Colonic mucosa (tissue), 4 donors: ENCODE data around the gene ADAMTS2. TPM values are rescaled to one million over a fixed set of nuclear protein-coding genes. Genes with fewer than 3 reads are reported as not detected.

Experiments
- DNase-seq: peaks from one replicate; pipeline ENCODE4 v3.0.0-alpha.2; 2020
- H3K27ac ChIP-seq: fragments of 200-600 bp; one replicate; pipeline ENCODE4 v1.8.0; 2021
- H3K27me3 ChIP-seq: fragments of 200-600 bp; one replicate; pipeline ENCODE4 v1.8.0; 2021
- H3K36me3 ChIP-seq: fragments of 200-600 bp; one replicate; pipeline ENCODE4 v1.8.0; 2021
- H3K4me1 ChIP-seq: fragments of 200-600 bp; one replicate; pipeline ENCODE4 v1.8.0; 2021; ENCODE audit warnings: mild to moderate bottlenecking
- H3K4me3 ChIP-seq: fragments of 200-600 bp; one replicate; pipeline ENCODE4 v1.8.0; 2021
- H3K9ac ChIP-seq, 2 donors: one replicate each; pipeline ENCODE4 v1.7.0; 2013; ENCODE audit warnings: control low read depth in 2 of 2, low read depth in 2 of 2, low read length in 2 of 2
- H3K9me3 ChIP-seq: fragments of 200-600 bp; one replicate; pipeline ENCODE4 v1.8.0; 2021
- intact Hi-C: fragments of 100-400 bp; cut with DNase I; formaldehyde crosslinking; loops from one replicate; pipeline ENCODE4 v1.14.1; 2022
- total RNA-seq, 2 donors: library from RNA; stranded (reverse); fragmentation: NEBNext Ultra II Directional in 1 of 2; extraction: Animal tissue kit (Norgen Biotek cat#: 25700) in 1 of 2; gene quantifications; one replicate each; pipeline ENCODE4 v1.2.1, GENCODE V29; 2021
- TF ChIP-seq, protein P1 (sequence below): fragments of 200-600 bp; IDR thresholded peaks from one replicate; pipeline ENCODE4 v1.8.0; 2022; ENCODE audit warnings: antibody characterized with exemption, mild to moderate bottlenecking
- donor health status: healthy.
- donor health status: DM: no; HTN: no; CAD: no.
- donor health status: DM: no; HTN: no; CAD: no.

The ADAMTS2 gene
- total RNA-seq, 2 donors from 2014 or later: 2.9 to 4.0 TPM

DNA sequence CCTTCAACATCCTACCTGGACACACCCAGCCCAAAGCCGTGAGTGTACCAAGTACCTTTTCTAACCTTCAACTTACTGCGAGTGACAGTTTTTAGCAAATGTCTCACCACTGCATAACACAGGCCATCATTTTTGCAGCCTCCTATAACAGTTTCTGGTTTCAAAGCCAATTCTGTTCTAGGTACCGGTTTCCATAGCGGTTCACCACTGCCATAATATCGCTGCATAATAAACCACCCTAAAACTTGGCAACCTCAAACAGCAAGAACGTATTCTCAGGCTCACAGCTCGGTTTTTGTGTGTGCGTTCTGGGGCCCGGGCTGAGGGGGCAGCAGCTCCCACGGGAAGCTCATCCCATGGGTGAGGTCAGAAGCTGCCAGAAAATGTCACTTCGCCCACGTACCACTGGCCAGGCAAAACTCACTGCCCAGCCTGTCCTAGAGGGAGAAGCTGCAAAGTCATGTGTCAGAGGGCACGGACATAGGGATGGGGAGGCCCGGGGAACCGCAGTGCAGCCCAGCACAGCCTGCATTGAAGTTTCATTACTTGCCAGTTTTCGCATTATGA is 15.9 kb upstream of the ADAMTS2 start:
- intact Hi-C loops: no loop called here
- no peak for DNase-seq
- Histone ChIP-seq H3K9ac (no peak overlapping the region), H3K27me3 (no peaks in the 10 kb centered on the region), H3K36me3 (no peaks in the 10 kb centered on the region), H3K4me3 (no peak overlapping the region), H3K9me3 (no peaks in the 10 kb centered on the region), H3K27ac (no peak overlapping the region), H3K4me1 (no peaks in the 10 kb centered on the region)
- TF ChIP-seq, protein P1, sequence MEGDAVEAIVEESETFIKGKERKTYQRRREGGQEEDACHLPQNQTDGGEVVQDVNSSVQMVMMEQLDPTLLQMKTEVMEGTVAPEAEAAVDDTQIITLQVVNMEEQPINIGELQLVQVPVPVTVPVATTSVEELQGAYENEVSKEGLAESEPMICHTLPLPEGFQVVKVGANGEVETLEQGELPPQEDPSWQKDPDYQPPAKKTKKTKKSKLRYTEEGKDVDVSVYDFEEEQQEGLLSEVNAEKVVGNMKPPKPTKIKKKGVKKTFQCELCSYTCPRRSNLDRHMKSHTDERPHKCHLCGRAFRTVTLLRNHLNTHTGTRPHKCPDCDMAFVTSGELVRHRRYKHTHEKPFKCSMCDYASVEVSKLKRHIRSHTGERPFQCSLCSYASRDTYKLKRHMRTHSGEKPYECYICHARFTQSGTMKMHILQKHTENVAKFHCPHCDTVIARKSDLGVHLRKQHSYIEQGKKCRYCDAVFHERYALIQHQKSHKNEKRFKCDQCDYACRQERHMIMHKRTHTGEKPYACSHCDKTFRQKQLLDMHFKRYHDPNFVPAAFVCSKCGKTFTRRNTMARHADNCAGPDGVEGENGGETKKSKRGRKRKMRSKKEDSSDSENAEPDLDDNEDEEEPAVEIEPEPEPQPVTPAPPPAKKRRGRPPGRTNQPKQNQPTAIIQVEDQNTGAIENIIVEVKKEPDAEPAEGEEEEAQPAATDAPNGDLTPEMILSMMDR: no peak

DNA sequence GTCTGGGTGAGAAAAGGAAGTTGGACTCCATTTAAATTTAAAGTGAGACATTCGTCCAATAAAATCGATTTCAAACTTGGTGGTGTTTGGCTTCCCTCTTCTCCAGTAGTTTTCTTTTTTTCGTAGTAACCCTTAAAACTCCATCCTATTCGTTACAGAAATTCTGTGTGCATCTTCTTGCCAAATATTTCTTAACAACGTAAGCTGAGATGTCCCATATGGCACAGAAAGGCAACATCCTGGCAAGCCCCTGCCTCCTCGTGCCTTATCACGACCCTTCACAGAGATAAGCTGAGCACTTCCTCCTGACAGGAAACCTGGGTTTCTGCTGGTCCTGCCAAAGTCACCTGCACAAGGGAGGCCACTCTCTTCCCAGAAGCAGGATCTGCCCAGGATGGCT is 11.8 kb upstream of the ADAMTS2 start:
- H3K36me3 ChIP-seq: no peaks in the 10 kb centered on the region
- no peaks in the 10 kb centered on the region for H3K4me1 ChIP-seq
- intact Hi-C loops: no loop called here
- H3K27ac ChIP-seq: no peak overlapping the region
- no peaks in the 10 kb centered on the region for H3K27me3 ChIP-seq
- H3K4me3 ChIP-seq: no peak overlapping the region
- no peak for DNase-seq
- H3K9ac ChIP-seq: no peak overlapping the region
- TF ChIP-seq, protein P1: no peak
- H3K9me3 ChIP-seq: no peaks in the 10 kb centered on the region

DNA sequence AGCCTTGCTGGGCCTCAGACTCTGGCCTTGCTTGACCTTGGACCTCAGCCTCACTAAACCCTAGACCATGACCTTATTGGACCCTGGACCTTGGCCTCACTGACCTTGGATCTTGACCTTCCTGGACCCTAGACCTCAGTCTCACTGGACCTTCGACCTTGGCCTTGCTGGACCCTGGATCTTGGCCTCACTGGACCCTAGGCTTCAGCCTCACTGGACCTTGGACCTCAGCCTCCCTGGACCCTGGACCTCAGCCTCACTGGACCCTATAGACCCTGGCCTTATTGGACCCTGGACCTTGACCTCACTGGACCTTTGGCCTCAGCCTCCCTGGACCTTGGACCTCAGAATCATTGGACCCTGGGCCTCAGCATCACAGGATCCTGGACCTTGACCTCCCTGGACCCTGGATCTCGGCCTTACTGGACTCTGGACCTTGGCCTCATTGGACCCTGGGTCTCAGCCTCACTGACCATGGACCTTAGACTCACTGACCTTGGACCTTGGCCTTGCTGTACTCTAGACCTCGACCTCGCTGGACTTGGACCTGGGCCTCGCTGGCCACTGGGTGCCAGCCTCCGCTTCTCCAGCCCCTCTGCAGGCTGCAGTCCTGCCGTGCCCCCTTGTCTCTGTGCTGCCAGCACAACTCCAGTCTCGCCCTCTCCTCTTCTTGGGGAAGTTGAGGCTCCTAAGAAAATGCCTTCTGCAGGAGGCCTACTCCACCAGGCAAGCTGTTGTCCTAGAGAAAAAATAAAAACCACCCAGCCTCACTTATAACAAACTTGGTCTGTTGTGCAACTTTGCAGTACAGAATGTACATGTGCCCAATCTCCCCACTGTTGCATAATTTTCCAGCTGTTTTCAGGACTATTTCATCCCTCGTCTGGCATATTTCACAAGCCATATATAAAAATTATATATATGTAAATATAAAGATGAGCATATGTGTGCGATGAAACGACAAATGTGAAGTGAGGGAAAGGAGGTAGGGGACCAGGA is 11.0 kb upstream of the ADAMTS2 start:
- Histone ChIP-seq H3K27ac (no peak overlapping the region), H3K4me3 (no peak overlapping the region), H3K9ac (no peak overlapping the region), H3K36me3 (no peaks in the 10 kb centered on the region), H3K4me1 (no peaks in the 10 kb centered on the region), H3K27me3 (no peaks in the 10 kb centered on the region), H3K9me3 (no peaks in the 10 kb centered on the region)
- no peak for DNase-seq
- TF ChIP-seq, protein P1: no peak
- intact Hi-C loops: no loop called here

DNA sequence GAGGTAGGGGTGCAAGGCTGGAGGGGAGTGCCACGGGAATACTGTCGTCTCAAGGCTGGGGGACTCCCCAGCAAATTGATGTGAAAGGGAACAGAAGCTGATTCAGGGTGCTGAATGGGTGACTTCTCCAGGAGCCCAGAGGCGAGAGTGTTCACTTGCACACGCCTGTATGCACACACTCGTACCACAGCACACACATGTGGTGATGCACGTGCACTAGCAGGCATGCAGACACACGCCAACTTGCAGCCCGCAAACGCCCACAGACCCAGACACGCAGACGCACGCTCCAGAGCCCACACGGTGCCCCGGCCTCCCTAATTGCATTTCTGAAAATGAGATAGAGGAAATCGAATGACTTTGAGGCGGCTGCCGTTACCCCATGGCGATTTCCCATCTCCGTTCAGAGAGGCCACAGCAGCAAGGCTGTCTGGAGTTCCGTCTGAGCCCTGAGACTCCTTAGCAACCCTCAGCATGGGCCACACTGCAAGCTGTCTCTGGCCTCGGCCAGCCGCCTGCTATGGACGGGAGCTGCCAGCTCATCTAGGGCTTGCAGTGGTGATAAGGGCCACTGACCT is 9.1 kb upstream of the ADAMTS2 start:
- Histone ChIP-seq H3K9me3 (no peaks in the 10 kb centered on the region), H3K27ac (no peak overlapping the region), H3K4me1 (no peaks in the 10 kb centered on the region), H3K9ac (no peak overlapping the region), H3K27me3 (no peaks in the 10 kb centered on the region), H3K36me3 (no peaks in the 10 kb centered on the region), H3K4me3 (no peak overlapping the region)
- intact Hi-C loops: no loop called here
- TF ChIP-seq, protein P1: no peak
- no peak for DNase-seq

DNA sequence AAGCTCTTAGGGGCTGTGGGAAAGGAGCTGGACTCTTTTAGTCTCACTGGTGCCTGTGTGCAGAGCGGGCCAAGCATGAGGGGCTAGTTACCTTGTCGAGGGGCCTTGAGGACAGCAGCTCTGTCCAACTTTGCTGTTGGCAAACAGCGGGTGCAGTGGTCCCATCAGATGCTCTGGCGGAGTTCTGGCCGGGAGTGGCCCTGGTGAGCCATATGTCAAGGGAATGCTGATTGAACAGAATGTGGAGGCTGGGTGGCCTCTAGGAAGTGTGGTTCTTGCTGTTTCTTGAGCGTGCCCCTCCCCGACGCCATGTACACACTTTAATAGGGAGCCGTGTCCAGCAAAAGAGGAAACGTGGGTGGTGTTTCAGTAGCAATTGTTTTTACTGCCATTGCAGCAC is 3.6 kb upstream of the ADAMTS2 start:
- intact Hi-C loops: loop anchor here (10.0 kb wide), 1 partner anchor 184 kb away; no protein-coding TSS in a partner anchor
- TF ChIP-seq, protein P1: no peak
- Histone ChIP-seq H3K4me3 (no peak overlapping the region), H3K36me3 (no peaks in the 10 kb centered on the region), H3K9ac (no peak overlapping the region), H3K27me3 (peaks cover 11% of the 10 kb centered on the region), H3K9me3 (no peaks in the 10 kb centered on the region), H3K27ac (no peak overlapping the region), H3K4me1 (no peaks in the 10 kb centered on the region)
- no peak for DNase-seq
